K562 (cell line): ENCODE data around the gene BMP2K. TPM values are rescaled to one million over a fixed set of nuclear protein-coding genes. Genes with fewer than 3 reads are reported as not detected.

ENCODE experiments used
- BACH1 ChIP-seq: fragments of 200-800 bp; sonication (Bioruptor generic); IDR thresholded peaks from 2 replicates; pipeline ENCODE4 v1.6.1; 2016; ENCODE audit warnings: missing genetic modification characterization, missing compliant biosample characterization
- CTBP1 ChIP-seq: fragments of 450-650 bp; IDR thresholded peaks from 2 replicates; pipeline ENCODE4 v1.6.1; 2016; ENCODE audit warnings: borderline replicate concordance
- E2F8 ChIP-seq: fragments of 450-650 bp; IDR thresholded peaks from 2 replicates; pipeline ENCODE4 v1.7.1; 2018; ENCODE audit warnings: mild to moderate bottlenecking, low read depth; ENCODE audit not compliant: partially characterized antibody
- E4F1 ChIP-seq: fragments of 250-450 bp; sonication (Bioruptor Pico); IDR thresholded peaks from 2 replicates; pipeline ENCODE4 v1.5.0; 2021; ENCODE audit warnings: mild to moderate bottlenecking, borderline replicate concordance
- ELK1 ChIP-seq: sonication (generic); formaldehyde crosslinking; IDR thresholded peaks from 2 replicates; pipeline ENCODE4 v1.8.1; 2022; ENCODE audit warnings: missing genetic modification reagents
- NFATC3 ChIP-seq: fragments of 450-650 bp; IDR thresholded peaks from 2 replicates; pipeline ENCODE4 v1.6.1; 2017; ENCODE audit warnings: mild to moderate bottlenecking
- RBM15 ChIP-seq: fragments of 200-400 bp; formaldehyde crosslinking; IDR thresholded peaks from 2 replicates; pipeline ENCODE4 v1.6.1; 2018; ENCODE audit warnings: mild to moderate bottlenecking, low read length, moderate library complexity; ENCODE audit not compliant: insufficient read depth
- TBL1XR1 ChIP-seq, 2 experiments: IDR thresholded peaks; 2 replicates each; pipeline ENCODE4 v1.6.1; 2012; ENCODE audit warnings: improper control_type of control experiment in 2 of 2, low read length in 2 of 2, mild to moderate bottlenecking in 1 of 2
- TEAD2 ChIP-seq: fragments of 450-650 bp; IDR thresholded peaks from 2 replicates; pipeline ENCODE4 v1.6.1; 2016; ENCODE audit warnings: missing genetic modification characterization, control low read depth, missing compliant biosample characterization
- TSC22D4 ChIP-seq: fragments of 450-650 bp; IDR thresholded peaks from 2 replicates; pipeline ENCODE4 v1.6.1; 2016; ENCODE audit warnings: missing genetic modification characterization, missing biosample characterization, control low read depth
- ZBTB26 ChIP-seq: fragments of 450-650 bp; formaldehyde crosslinking; IDR thresholded peaks from 2 replicates; pipeline ENCODE4 v1.4.0; 2022; ENCODE audit warnings: missing genetic modification characterization
- ZC3H4 ChIP-seq: sonication (generic); formaldehyde crosslinking; IDR thresholded peaks from 2 replicates; pipeline ENCODE4 v1.9.0; 2021; ENCODE audit warnings: missing genetic modification reagents, borderline replicate concordance
- ZNF23 ChIP-seq: fragments of 250-450 bp; sonication (Bioruptor Pico); IDR thresholded peaks from 2 replicates; pipeline ENCODE4 v1.4.0; 2020; ENCODE audit warnings: mild to moderate bottlenecking
- ZNF280B ChIP-seq: fragments of 250-450 bp; sonication (Bioruptor Pico); IDR thresholded peaks from 2 replicates; pipeline ENCODE4 v1.5.1; 2021; ENCODE audit warnings: mild to moderate bottlenecking
- ZNF311 ChIP-seq: fragments of 250-450 bp; sonication (Bioruptor Pico); IDR thresholded peaks from 2 replicates; pipeline ENCODE4 v1.4.0; 2020; ENCODE audit warnings: mild to moderate bottlenecking, moderate library complexity
- ZNF384 ChIP-seq: IDR thresholded peaks from 2 replicates; pipeline ENCODE4 v1.6.1; 2012; ENCODE audit warnings: low read depth, low read length, improper control_type of control experiment
- ZNF766 ChIP-seq: fragments of 200-800 bp; sonication (Bioruptor generic); conservative IDR thresholded peaks from 2 replicates; pipeline ENCODE4 v1.6.1; 2016; ENCODE audit warnings: missing genetic modification characterization, missing compliant biosample characterization
- polyA plus RNA-seq, 8 experiments: library from polyadenylated mRNA; depleted of rRNA in 4 of 8; stranded (reverse) in 5 of 8; unstranded in 3 of 8; fragments of >200 nt; fragmentation: Nextera tagmentation in 2 of 8; fragmentation: Illumina TruSeq in 1 of 8; extraction: Ambion mirVana in 2 of 8; extraction: Trizol in 1 of 8; gene quantifications; 2 replicates each; pipeline versions ENCODE4 v1.2.1 to v1.2.3, GENCODE V29; 2011 to 2014; ENCODE audit warnings: inconsistent platforms in 1 of 8, missing spikeins in 1 of 8
- total RNA-seq, 7 experiments: library from RNA; depleted of rRNA in 6 of 7; stranded (reverse); fragments of >200 nt in 6 of 7; fragmentation: Illumina TruSeq in 2 of 7; extraction: Trizol in 2 of 7; gene quantifications; 2 replicates each; pipeline versions ENCODE4 v1.2.1 to v1.2.3, GENCODE V29; 2011 to 2021; ENCODE audit warnings: low replicate concordance in 1 of 7

Gene BMP2K
- total and polyA plus RNA-seq, 9 of the 15 experiments (the other 6 are each of a cell fraction or from before 2014, with no cell fraction given): 17.0 to 217 (median 104) TPM

GRCh38 chr4:78764498-78764961 is 11.6 kb upstream of the BMP2K start (continued):
- TF ChIP-seq E2F8 (no peak), TSC22D4 (tag) (no peak), RBM15 (no peak), ELK1 (no peak), CTBP1 (no peak; the same call in none of the 2 replicates), BACH1 (tag) (no peak), ZNF23 (CRISPR knock-in tag) (no peak), ZNF384 (peak; percentile 51; the same call in 1 of the 2 replicates), ZNF311 (no peak), ZNF766 (CRISPR knock-in tag) (no peak), TBL1XR1 (IDR thresholded peaks at IDR 0.05; ENCODE audit: low read length in 2 of 2) (no peak), NFATC3 (0 out of 2 replicates have a peak, but pooled peaks have one; percentile 64), ZBTB26 (CRISPR knock-in tag) (no peak), ZC3H4 (CRISPR knock-in tag) (no peak), E4F1 (CRISPR knock-in tag) (no peak), TEAD2 (no peak), ZNF280B (CRISPR knock-in tag) (no peak)
